SK-N-SH (cell line): Measurements from ENCODE around the gene PAM16.

Experiments
- CTCF ChIP-seq: fragments of 200-600 bp; sonication (generic); IDR thresholded peaks from 2 replicates; pipeline ENCODE4 v1.6.1; 2017; ENCODE audit warnings: antibody characterized with exemption, mild to moderate bottlenecking, moderate library complexity
- EP300 ChIP-seq, 2 experiments: IDR thresholded peaks; 2 replicates each; pipeline versions ENCODE4 v1.4.0 to v1.6.1; 2012; ENCODE audit warnings: borderline replicate concordance in 1 of 2, low read depth in 1 of 2, low read length in 1 of 2
- EZH2phosphoT487 ChIP-seq: fragments of 200-600 bp; sonication (generic); IDR thresholded peaks from 2 replicates; pipeline ENCODE4 v1.6.1; 2017; ENCODE audit warnings: low read depth, mixed run types, mild to moderate bottlenecking, antibody characterized with exemption, moderate library complexity, borderline replicate concordance
- POLR2AphosphoS5 ChIP-seq: IDR thresholded peaks from 2 replicates; pipeline ENCODE4 v1.6.1; 2012; ENCODE audit warnings: low read depth, low read length
- SIN3A ChIP-seq: IDR thresholded peaks from 2 replicates; pipeline ENCODE4 v1.6.1; 2012; ENCODE audit warnings: low read depth, mild to moderate bottlenecking, low read length, moderate library complexity, borderline replicate concordance

- TF ChIP-seq SIN3A (no peak), POLR2AphosphoS5 (no peak), CTCF (no peak), EZH2phosphoT487 (no peak), EP300 (IDR thresholded peaks at IDR 0.05; ENCODE audit: borderline replicate concordance in 1 of 2, low read depth in 1 of 2, low read length in 1 of 2) (no peak)
Observed at GRCh38 chr16:4370151-4370550, 19.0 kb upstream of the PAM16 start.
